Activated CD4-positive, CD25-positive, alpha-beta regulatory T cell (primary cell): Measurements from ENCODE around the gene FGF14.

Source experiments
- DNase-seq, 4 experiments: peaks; one replicate each; lab custom pipeline; 2025; lab: John Stamatoyannopoulos, UW

FGF14 gene

DNA sequence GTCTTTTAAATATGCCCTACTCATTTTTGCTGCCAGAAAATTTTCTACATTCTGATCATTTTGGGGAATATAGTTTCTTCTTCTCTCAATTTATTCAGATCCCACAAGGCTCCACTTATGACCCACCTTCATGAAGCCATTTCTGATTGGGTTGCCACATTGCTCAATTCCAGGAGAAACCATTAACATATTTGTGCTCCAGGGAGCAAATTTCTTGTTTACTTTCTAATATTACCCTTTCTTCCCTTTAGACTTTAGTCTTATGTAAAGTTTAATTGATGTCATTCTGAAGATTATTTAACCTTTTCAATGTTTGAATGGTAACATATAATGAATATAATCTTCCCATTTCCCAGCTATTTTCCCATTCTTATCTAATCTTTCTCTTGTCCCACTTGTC is 617.5 kb downstream of the FGF14 start:
- DNase-seq: no peak

DNA sequence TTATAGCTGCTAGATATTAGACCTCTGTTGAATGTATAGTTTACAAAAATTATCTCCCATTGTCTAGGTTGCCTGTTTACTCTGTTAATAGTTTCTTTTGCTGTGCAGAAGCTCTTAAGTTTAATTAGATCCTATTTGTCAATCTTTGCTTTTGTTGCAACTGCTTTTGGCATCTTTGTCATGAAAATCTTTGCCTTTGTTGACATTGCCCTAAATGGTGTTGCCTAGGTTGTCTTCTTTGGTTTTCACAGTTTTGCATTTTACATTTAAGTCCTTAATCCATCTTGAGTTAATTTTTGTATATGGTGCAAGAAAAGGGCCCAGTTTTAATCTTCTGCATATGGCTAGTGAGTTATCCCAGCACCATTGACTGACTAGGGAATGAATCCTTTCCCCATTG is 618.3 kb downstream of the FGF14 start:
- no peak for DNase-seq

DNA sequence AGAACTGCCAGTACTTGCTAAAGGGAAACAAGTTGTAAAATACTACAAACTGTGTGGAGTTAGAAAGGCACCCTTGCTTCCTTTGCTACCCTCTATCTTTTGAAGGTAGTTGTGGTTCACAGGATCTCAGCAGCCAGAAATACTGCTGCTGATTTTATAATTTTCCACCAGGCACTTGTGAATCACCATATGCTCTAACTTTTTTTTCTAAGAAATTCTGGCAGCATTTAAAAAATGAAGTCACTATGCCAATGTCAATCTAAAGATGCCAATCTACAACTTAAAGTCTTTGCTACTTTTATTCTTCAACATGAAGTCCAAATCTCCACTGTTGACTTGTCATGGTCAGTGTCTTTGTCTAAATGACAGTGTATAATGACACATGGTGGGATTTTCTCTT is 621.6 kb downstream of the FGF14 start:
- DNase-seq: no peak

DNA sequence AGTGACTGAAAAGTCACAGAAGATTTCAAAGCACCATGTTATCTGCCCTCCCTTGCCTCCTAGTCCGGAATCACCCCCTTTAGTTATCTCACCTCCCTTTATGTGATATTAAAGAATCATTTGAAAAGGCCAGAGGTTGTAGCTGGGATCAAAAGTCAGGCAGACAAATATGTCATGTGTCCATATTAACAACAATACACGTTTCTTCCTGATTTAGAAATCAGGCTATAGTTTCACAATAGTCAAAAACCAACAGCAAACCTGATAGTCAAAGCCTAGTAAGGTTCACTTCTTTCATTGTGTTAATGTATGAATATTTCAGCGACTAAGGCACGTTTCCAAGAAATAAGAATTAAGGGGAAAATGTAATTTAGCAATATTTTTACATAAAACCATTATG is 622.7 kb downstream of the FGF14 start:
- DNase-seq: no peak

DNA sequence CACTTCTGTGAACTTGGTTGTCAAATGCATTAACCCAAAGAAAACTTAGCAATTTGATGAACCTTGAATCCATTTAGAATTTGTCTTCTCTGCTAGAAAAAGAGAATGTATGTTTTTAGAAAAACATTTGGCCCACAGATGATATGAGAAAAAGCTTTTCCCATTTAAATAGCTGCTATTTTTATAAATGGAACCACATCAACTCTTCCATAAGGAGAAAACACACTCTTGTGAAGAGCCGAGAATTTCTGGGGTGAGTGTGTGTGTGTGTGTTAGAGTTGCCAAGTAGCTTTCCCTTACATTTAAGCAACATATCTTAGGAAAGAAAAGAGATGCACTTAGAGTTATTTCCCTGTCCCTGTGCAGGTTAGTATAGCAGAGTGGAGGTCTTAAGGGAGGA is 626.6 kb downstream of the FGF14 start:
- DNase-seq: no peak

GRCh38 chr13:101774393-101774792 is 627.5 kb downstream of the FGF14 start:
- no peak for DNase-seq

DNA sequence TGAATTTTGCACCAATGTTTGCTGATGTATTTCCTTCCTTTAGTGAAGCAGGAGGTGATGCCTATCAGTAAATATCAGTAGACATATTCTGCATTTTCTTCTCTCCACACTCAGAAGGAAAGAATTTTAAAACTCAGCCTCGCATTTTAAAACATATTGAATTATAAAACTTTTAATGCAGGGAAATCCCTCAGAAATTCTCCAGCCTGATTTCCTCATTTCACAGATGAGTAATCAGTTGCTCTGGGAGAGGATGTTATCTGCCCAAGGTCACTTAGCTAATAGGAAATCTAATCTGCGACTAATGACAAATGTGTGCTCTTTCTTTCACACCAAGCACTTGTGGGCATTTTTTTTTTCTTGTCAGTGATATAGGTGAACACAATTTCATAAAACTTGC is 628.8 kb downstream of the FGF14 start:
- DNase-seq: no peak

GRCh38 chr13:101767131-101767530 is 634.7 kb downstream of the FGF14 start:
- DNase-seq: no peak

DNA sequence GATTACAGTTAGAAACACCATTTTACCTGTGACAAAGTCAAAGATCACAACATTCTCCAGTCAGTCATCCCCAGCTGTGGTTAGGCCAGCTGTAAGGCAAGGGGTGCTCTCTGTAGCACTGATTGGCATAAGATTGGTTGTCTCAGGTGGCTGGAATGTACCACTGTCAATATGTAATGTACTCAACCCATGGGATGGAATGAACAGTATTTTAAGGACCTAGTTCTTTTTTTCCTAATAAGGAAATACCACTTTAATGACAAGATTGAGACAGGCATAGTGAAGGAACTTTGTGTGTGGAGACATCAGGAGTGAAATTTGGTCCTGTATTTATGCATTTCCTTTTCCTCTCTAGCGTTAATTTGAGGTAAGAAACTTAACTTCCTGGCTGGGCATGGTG is 638.7 kb downstream of the FGF14 start:
- no peak for DNase-seq

DNA sequence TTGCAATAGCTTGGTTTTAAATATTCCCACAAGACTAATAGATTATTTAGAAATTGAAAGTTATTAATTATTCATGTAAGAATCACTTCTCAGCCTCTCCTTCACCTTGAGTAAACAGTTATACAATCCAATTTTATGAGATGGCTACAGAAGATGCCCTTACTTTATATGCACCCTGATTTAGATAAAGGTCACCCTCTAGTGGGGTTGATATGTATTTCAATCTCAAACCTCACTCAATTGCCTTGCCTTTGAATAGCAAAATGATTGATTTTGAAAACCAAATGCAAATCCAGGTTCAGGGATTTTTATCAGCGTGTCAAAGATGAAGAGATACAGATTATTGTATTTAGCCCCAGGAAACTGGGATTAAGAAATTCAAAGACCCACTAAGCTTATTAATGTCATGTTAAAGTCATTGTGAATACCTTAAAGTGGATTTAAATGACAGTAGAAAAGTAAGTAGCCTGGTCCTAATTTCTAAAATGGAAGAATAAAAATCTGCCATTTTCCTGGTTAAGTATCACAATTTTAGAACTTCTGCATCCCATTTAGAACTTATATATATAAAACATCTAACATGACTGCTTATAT is 644.3 kb downstream of the FGF14 start:
- DNase-seq: no peak

GRCh38 chr13:101755228-101755887 is 646.5 kb downstream of the FGF14 start:
- DNase-seq: no peak

DNA sequence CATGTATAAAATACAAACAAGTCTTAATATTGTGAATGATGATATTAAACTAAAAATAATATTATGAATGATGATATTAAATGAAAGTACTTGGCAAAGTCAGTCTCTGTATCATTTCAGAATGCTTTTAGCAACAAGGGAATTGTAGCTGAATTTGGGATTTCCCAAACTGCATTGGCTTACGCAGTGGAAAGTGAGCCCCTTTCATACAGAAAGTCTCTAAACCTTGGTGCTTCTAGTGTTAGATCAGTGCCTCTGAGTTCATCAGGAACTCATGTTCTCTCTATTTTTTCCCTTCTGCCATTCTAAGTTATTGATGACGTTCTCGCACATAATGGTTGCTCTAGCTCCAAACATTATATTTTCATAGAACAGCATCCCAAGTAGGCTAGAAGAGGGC is 649.4 kb downstream of the FGF14 start:
- DNase-seq: no peak

- no peak for DNase-seq
Observed at GRCh38 chr13:101751488-101751887, 650.4 kb downstream of the FGF14 start.

DNA sequence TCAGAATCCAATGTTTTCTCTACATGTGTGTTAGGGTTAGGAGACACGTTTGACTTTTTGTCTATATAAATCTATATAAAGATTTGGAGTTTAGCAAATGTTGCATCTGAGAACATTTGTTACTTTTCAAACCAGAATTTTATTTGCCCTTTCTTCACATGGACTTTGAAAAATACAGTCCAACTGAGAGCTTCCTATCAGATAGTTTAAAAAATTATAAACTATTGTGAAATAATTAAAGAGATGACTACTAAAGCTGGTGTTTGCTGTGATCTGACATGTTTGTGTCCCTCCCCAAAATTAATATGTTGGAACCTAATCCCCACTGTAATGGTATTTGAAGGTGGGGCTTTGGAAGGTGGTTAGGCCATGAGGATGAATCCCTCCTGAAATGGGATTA is 652.3 kb downstream of the FGF14 start:
- DNase-seq: no peak

DNA sequence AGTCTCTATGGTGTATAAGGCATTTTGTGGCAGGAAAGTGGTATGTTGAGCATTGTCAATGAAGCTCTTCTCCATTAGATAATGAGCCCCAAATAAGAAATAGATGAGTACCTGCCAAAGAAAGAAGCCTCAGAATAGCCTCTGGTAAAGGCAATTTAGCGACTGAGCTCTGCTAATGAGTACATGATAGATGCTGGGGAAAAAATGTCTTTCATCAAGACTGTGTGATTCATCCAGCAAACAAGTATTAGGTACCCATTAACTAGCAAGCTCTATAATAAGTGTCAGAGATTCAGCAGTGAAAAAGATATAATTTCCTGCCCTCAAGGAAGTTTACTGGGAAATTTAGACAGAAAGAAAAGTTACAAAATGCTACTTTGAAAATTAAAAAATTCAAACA is 654.8 kb downstream of the FGF14 start:
- no peak for DNase-seq

- no peak for DNase-seq
Observed at GRCh38 chr13:101746513-101746912, 655.3 kb downstream of the FGF14 start.

DNA sequence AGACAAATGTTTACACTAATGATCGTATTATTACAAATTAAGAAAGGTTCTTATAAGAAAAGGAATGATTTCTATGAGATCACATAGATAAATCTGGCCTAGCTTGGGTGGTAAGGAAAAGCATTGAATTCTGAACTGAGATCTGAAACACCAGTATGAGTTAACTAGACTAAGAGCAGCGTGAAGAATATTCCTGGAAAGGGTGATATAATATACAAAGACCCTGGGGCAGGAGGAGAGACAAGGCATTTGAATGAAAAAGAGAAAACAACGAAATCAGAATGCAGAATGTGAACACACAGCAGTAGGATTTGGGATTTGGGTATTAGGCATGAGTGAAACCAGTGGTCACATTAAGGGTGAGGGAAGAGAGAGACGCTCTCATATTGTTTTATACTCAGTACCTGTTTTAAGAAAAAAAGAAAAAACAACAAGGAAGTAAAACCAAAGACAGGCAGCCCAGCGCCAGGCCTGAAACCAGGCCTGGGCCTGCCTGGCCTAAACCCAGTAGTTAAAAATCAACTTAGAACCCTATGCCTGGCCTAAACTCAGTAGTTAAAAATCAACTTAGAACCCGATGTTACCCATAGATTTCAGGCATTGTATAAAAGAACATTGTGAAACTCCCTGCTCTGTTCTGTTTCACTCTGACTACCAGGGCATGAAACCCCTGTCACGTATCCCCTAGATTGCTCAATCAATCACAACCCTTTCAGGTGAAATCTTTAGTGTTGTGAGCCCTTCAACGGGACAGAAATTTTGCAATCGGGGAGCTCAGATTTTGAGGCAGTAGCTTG is 662.3 kb downstream of the FGF14 start:
- DNase-seq: no peak

- DNase-seq: no peak
Observed at GRCh38 chr13:101738336-101738735, 663.5 kb downstream of the FGF14 start.

GRCh38 chr13:101736566-101736965 is 665.3 kb downstream of the FGF14 start:
- DNase-seq: no peak

- no peak for DNase-seq
Observed at GRCh38 chr13:101730420-101731000, 671.3 kb downstream of the FGF14 start.

GRCh38 chr13:101728615-101729014 is 673.2 kb downstream of the FGF14 start:
- DNase-seq: no peak

- DNase-seq: no peak
Observed at GRCh38 chr13:101728021-101728420, 673.8 kb downstream of the FGF14 start.

DNA sequence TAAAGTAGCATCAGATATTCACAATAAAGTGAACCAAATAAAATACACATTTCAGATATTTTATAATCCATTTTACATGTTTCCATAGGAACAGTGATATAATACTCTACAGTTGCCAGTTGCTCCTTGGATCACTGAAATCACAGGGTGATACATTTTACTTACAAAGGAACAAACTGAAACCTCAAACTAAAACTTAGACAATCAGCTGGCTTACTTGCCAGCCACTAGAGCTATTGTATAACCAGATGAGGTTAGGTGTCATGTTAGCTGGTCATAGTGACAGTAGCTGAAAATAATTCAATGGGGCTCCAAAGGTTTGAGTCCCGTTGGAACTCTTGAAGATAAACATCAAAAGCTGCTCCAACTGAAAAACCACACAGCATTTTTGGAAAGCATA is 674.7 kb downstream of the FGF14 start:
- no peak for DNase-seq
